ENCODE measurements around the gene HEPHL1. TPM values are rescaled to one million over a fixed set of nuclear protein-coding genes. Genes with fewer than 3 reads are reported as not detected.
A peak's percentile ranks its signal among the peaks of the same experiment; 100 is the strongest.

Gene HEPHL1
- total RNA-seq, 4 donors from 2014 or later, result not detected

DNA sequence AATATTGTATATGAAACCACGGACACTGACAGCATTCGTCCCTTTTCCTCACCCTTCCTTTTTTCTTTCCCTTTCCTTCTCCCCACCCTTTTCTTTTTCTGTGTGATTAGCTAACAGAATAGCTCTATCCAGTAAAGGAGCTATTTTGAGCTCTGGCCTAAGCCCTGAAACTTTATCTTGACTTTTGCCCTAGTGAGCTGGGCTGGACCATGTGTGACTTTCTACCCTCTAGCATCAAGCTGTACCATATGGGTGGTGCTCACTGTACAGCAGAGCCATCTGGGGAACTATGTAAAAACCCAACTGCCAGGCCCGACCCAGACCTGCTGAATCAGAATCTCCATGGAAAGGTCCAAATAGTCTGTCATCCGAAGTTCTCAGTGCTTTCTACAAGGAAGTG, 85.6 kb downstream of the HEPHL1 start:
- Histone ChIP-seq H3K9me3 (no peaks in the 10 kb centered on the region), H3K27me3 (no peaks in the 10 kb centered on the region), H3K27ac (no peak overlapping the region), H3K4me3 (no peak overlapping the region), H3K4me1 (peaks cover 0 to 9% (median 5%) of the 10 kb centered on the region in 4 donors), H3K36me3 (no peaks in the 10 kb centered on the region)
- intact Hi-C loops (cut with DNase I; ENCODE audit: low total_unique reads), result no loop called here
- no peak for DNase-seq
- WGBS, 2 donors (ENCODE audit: low coverage in 1 of 2), result 83 to 88% methylated on average over 4 of the region's 4 CpGs
- in situ Hi-C loops (cut with MboI; ENCODE audit: low pct_ligation_motif_present in 1 of 4, low pct_unique_long_range_greater_than_20kb in 1 of 4, low sequenced_read_pairs in 3 of 4), result no loop called here
- no peak for TF ChIP-seq EP300 (IDR thresholded peaks at IDR 0.05; ENCODE audit: low read depth)

DNA sequence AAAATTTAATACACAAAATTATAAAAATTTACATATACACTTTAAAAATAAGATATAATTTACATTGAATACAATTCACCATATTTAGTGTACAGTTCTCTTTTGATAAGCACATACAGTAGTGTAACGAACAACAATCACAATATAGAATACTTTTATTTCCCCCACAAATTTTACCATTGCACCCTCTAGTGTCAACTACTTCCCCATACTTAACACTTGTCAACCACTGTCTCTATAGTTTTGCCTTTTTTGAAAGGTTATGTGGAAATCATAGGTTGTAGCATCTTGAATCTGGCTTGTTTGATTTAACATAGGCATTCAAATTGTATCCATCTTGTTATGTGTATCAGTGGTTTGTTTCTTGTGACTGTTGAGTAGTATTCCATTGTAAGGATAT, 86.2 kb downstream of the HEPHL1 start:
- H3K36me3 ChIP-seq, result no peaks in the 10 kb centered on the region
- H3K9me3 ChIP-seq, result no peaks in the 10 kb centered on the region
- 85 to 91% methylated on average over 1 of the region's 1 CpG for WGBS, 2 donors (ENCODE audit: low coverage in 1 of 2)
- DNase-seq, result no peak
- no peaks in the 10 kb centered on the region for H3K27me3 ChIP-seq
- H3K4me1 ChIP-seq, result peaks cover 0 to 9% (median 5%) of the 10 kb centered on the region in 4 donors
- no peak for TF ChIP-seq EP300 (IDR thresholded peaks at IDR 0.05; ENCODE audit: low read depth)
- TF ChIP-seq, protein P1, sequence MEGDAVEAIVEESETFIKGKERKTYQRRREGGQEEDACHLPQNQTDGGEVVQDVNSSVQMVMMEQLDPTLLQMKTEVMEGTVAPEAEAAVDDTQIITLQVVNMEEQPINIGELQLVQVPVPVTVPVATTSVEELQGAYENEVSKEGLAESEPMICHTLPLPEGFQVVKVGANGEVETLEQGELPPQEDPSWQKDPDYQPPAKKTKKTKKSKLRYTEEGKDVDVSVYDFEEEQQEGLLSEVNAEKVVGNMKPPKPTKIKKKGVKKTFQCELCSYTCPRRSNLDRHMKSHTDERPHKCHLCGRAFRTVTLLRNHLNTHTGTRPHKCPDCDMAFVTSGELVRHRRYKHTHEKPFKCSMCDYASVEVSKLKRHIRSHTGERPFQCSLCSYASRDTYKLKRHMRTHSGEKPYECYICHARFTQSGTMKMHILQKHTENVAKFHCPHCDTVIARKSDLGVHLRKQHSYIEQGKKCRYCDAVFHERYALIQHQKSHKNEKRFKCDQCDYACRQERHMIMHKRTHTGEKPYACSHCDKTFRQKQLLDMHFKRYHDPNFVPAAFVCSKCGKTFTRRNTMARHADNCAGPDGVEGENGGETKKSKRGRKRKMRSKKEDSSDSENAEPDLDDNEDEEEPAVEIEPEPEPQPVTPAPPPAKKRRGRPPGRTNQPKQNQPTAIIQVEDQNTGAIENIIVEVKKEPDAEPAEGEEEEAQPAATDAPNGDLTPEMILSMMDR (IDR thresholded peaks at IDR 0.05), result no peak
- TF ChIP-seq POLR2A (IDR thresholded peaks at IDR 0.05), result no peak
- no peak for TF ChIP-seq POLR2AphosphoS5 (IDR thresholded peaks at IDR 0.05)
- in situ Hi-C loops (cut with MboI; ENCODE audit: low pct_ligation_motif_present in 1 of 4, low pct_unique_long_range_greater_than_20kb in 1 of 4, low sequenced_read_pairs in 3 of 4) (no loop called here), intact Hi-C loops (cut with DNase I; ENCODE audit: low total_unique reads) (no loop called here)
- no peak overlapping the region for H3K4me3 ChIP-seq
- no peak overlapping the region for H3K27ac ChIP-seq

DNA sequence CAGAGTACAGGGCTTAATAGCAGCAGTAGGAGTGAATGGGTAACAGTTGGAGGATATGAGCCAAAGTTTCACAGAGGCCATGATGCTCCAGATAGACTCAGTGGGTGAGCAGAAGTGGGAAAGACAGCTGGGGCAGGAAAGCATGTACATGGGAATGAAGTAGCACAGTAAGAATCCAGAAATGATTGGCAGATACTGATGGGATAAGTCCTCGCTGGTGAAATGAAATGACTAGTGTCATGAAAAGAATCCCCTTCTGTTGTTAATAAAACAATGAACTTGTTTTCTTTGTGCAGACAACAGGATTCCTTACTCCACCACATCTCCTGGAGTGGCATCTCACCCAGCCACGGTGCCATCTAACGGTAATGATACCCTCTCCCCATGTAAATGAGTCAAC, 90.1 kb downstream of the HEPHL1 start:
- Histone ChIP-seq H3K4me3 (no peak overlapping the region), H3K36me3 (no peaks in the 10 kb centered on the region), H3K9me3 (no peaks in the 10 kb centered on the region), H3K27me3 (no peaks in the 10 kb centered on the region), H3K4me1 (no peaks in the 10 kb centered on the region), H3K27ac (no peak overlapping the region)
- no peak for DNase-seq
- in situ Hi-C loops (cut with MboI; ENCODE audit: low pct_ligation_motif_present in 1 of 4, low pct_unique_long_range_greater_than_20kb in 1 of 4, low sequenced_read_pairs in 3 of 4) (no loop called here), intact Hi-C loops (cut with DNase I; ENCODE audit: low total_unique reads) (no loop called here)
- TF ChIP-seq POLR2A (IDR thresholded peaks at IDR 0.05) (no peak), EP300 (IDR thresholded peaks at IDR 0.05; ENCODE audit: low read depth) (no peak)
- 91 to 95% methylated on average over 2 to 3 of the region's 3 CpGs for WGBS, 2 donors (ENCODE audit: low coverage in 1 of 2)

DNA sequence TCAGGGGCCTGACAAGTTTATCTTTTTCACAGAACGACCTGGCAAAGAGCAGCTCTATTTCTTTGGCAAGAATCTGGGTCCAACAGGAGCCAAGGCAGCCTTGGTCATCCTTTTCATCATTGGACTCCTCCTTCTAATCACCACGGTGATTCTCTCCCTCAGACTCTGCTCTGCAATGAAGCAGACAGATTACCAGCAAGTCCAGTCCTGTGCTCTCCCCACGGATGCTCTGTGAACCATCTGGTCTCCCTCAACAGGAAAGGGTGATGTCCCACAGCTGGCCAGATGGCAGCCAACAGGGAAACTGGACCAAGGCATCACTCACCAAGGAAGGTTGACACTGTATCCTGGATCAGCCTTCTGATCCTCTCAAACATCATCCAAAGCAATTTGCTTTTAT, 90.5 kb downstream of the HEPHL1 start:
- in situ Hi-C loops (cut with MboI; ENCODE audit: low pct_ligation_motif_present in 1 of 4, low pct_unique_long_range_greater_than_20kb in 1 of 4, low sequenced_read_pairs in 3 of 4), result no loop called here
- H3K4me1 ChIP-seq, result no peaks in the 10 kb centered on the region
- WGBS, 2 donors (ENCODE audit: low coverage in 1 of 2), result 49 to 52% methylated on average over 3 of the region's 3 CpGs
- H3K27ac ChIP-seq, result peak overlapping the region in 1 of 4 donors; percentile 23
- DNase-seq, result no peak
- intact Hi-C loops (cut with DNase I; ENCODE audit: low total_unique reads), result no loop called here
- H3K36me3 ChIP-seq, result no peaks in the 10 kb centered on the region
- no peaks in the 10 kb centered on the region for H3K27me3 ChIP-seq
- H3K4me3 ChIP-seq, result no peak overlapping the region
- TF ChIP-seq, protein P1 (IDR thresholded peaks at IDR 0.05), result no peak
- no peak for TF ChIP-seq POLR2A (IDR thresholded peaks at IDR 0.05)
- TF ChIP-seq EP300 (IDR thresholded peaks at IDR 0.05; ENCODE audit: low read depth), result no peak
- no peaks in the 10 kb centered on the region for H3K9me3 ChIP-seq

DNA sequence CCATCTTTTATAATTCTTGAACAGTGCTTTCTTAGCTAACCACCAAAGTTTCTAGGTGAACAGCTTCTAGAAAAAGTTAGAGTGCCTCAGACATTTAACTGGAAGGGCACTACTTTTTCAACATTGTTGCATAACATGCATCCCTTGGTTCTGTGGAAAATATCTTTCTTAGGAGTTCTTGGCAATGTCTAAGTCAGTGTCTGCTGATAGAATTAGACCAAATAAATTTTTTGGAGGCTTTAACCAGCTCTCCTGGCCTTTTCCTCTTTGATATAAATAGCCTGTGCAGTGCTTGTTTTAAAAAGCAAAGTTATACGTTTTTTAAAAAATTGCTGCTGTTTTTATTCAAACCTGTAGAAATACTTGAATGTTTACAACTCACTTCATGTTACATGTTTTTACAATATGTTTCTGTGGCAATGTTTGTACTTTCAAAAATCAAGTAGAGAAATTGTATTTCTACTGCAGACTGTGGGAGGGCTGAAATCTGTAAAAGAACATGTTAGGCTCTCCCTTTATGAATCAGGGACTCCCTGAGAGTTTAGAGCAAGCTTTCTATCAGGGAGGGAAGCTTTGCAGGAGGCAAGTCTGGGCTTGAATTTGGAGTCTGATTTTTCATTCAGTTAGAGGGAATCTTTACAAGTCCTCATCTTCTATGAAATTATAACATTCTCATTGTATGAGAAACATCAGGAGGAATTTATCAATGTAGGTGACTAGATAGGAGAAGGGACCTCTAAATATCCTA, 91.2 kb downstream of the HEPHL1 start:
- DNase-seq, result no peak
- H3K4me3 ChIP-seq, result no peak overlapping the region
- no peaks in the 10 kb centered on the region for H3K27me3 ChIP-seq
- no peaks in the 10 kb centered on the region for H3K4me1 ChIP-seq
- peak overlapping the region in 1 of 4 donors; percentile 23 for H3K27ac ChIP-seq
- no peaks in the 10 kb centered on the region for H3K9me3 ChIP-seq
- intact Hi-C loops (cut with DNase I; ENCODE audit: low total_unique reads) (no loop called here), in situ Hi-C loops (cut with MboI; ENCODE audit: low pct_ligation_motif_present in 1 of 4, low pct_unique_long_range_greater_than_20kb in 1 of 4, low sequenced_read_pairs in 3 of 4) (no loop called here)
- no peaks in the 10 kb centered on the region for H3K36me3 ChIP-seq
- WGBS, 2 donors (ENCODE audit: low coverage in 1 of 2), result 43 to 52% methylated on average over 1 of the region's 1 CpG
- TF ChIP-seq, protein P1 (IDR thresholded peaks at IDR 0.05), result no peak
- no peak for TF ChIP-seq POLR2A (IDR thresholded peaks at IDR 0.05)
- TF ChIP-seq POLR2AphosphoS5 (IDR thresholded peaks at IDR 0.05), result no peak
- no peak for TF ChIP-seq EP300 (IDR thresholded peaks at IDR 0.05; ENCODE audit: low read depth)
